ENCODE measurements around the gene KIF19.

KIF19 gene

GRCh38 chr17:74305865-74306654 is 20.0 kb upstream of the KIF19 start:
- no peak for DNase-seq (ENCODE audit: low spot score)

- DNase-seq (ENCODE audit: low spot score): no peak
Measured at GRCh38 chr17:74307984-74308773, 17.8 kb upstream of the KIF19 start.

GRCh38 chr17:74309902-74310301 is 16.1 kb upstream of the KIF19 start:
- no peak for DNase-seq (ENCODE audit: low spot score)

- no peak for DNase-seq (ENCODE audit: low spot score)
Measured at GRCh38 chr17:74314877-74315276, 11.1 kb upstream of the KIF19 start.

- DNase-seq (ENCODE audit: low spot score): no peak
Measured at GRCh38 chr17:74316220-74316619, 9.8 kb upstream of the KIF19 start.

- DNase-seq (ENCODE audit: low spot score): no peak
Measured at GRCh38 chr17:74317071-74317470, 9.0 kb upstream of the KIF19 start.

GRCh38 chr17:74318391-74318790 is 7.6 kb upstream of the KIF19 start:
- no peak for DNase-seq (ENCODE audit: low spot score)

GRCh38 chr17:74324521-74324920 is 1.5 kb upstream of the KIF19 start:
- no peak for DNase-seq (ENCODE audit: low spot score)

GRCh38 chr17:74325376-74325742 is 667 bp upstream of the KIF19 start:
- no peak for DNase-seq (ENCODE audit: low spot score)

- DNase-seq (ENCODE audit: low spot score): no peak
Measured at GRCh38 chr17:74326506-74326905, 480 bp downstream of the KIF19 start.

- no peak for DNase-seq (ENCODE audit: low spot score)
Measured at GRCh38 chr17:74328487-74328886, 2.5 kb downstream of the KIF19 start.

- DNase-seq (ENCODE audit: low spot score): no peak
Measured at GRCh38 chr17:74329378-74329777, 3.4 kb downstream of the KIF19 start.

GRCh38 chr17:74330446-74330845 is 4.4 kb downstream of the KIF19 start:
- no peak for DNase-seq (ENCODE audit: low spot score)

- no peak for DNase-seq (ENCODE audit: low spot score)
Measured at GRCh38 chr17:74332017-74332650, 6.1 kb downstream of the KIF19 start.

- DNase-seq (ENCODE audit: low spot score): no peak
Measured at GRCh38 chr17:74332763-74333283, 6.8 kb downstream of the KIF19 start.

- no peak for DNase-seq (ENCODE audit: low spot score)
Measured at GRCh38 chr17:74334393-74335039, 8.5 kb downstream of the KIF19 start.

- DNase-seq (ENCODE audit: low spot score): no peak
Measured at GRCh38 chr17:74335529-74336062, 9.6 kb downstream of the KIF19 start.

GRCh38 chr17:74336307-74336706 is 10.3 kb downstream of the KIF19 start:
- DNase-seq (ENCODE audit: low spot score): no peak

GRCh38 chr17:74337834-74338500 is 11.9 kb downstream of the KIF19 start:
- no peak for DNase-seq (ENCODE audit: low spot score)

GRCh38 chr17:74339537-74340195 is 13.6 kb downstream of the KIF19 start:
- DNase-seq (ENCODE audit: low spot score): no peak

- no peak for DNase-seq (ENCODE audit: low spot score)
Measured at GRCh38 chr17:74340470-74341023, 14.5 kb downstream of the KIF19 start.
